K562 (cell line): Measurements from ENCODE around the gene AGPAT1. TPM values are rescaled to one million over a fixed set of nuclear protein-coding genes. Genes with fewer than 3 reads are reported as not detected.

Experiments
- CBX1 ChIP-seq: sonication (generic); IDR thresholded peaks from 2 replicates; pipeline ENCODE4 v1.6.1; 2016; ENCODE audit warnings: antibody characterized with exemption, low read depth, mild to moderate bottlenecking
- CTBP1 ChIP-seq: fragments of 450-650 bp; IDR thresholded peaks from 2 replicates; pipeline ENCODE4 v1.6.1; 2016; ENCODE audit warnings: borderline replicate concordance
- FOXP1 ChIP-seq: sonication (generic); formaldehyde crosslinking; IDR thresholded peaks from 2 replicates; pipeline ENCODE4 v1.8.0; 2022; ENCODE audit warnings: mild to moderate bottlenecking, missing genetic modification reagents
- MCM3 ChIP-seq: fragments of 450-650 bp; IDR thresholded peaks from 2 replicates; pipeline ENCODE4 v1.6.1; 2016
- NCOA4 ChIP-seq: fragments of 450-650 bp; IDR thresholded peaks from 2 replicates; pipeline ENCODE4 v1.6.1; 2018; ENCODE audit warnings: mild to moderate bottlenecking; ENCODE audit not compliant: partially characterized antibody
- POLR2G ChIP-seq: fragments of 200-400 bp; formaldehyde crosslinking; IDR thresholded peaks from 2 replicates; pipeline ENCODE4 v1.6.1; 2017; ENCODE audit warnings: low read depth, mild to moderate bottlenecking, antibody characterized with exemption, low read length, moderate library complexity
- PTBP1 ChIP-seq: fragments of 200-400 bp; formaldehyde crosslinking; IDR thresholded peaks from 2 replicates; pipeline ENCODE4 v1.6.1; 2017; ENCODE audit warnings: low read depth, low read length
- SMAD2 ChIP-seq: fragments of 150-350 bp; IDR thresholded peaks from 2 replicates; pipeline ENCODE4 v1.6.1; 2014; ENCODE audit warnings: low read depth, mild to moderate bottlenecking, low read length
- TEAD1 ChIP-seq, 2 experiments: fragments of 450-650 bp in 1 of 2; sonication (generic) in 1 of 2; formaldehyde crosslinking; IDR thresholded peaks; 2 replicates each; pipeline versions ENCODE4 v1.4.0 to v1.8.0; 2020 to 2022; ENCODE audit warnings: mild to moderate bottlenecking in 2 of 2, missing genetic modification reagents in 1 of 2
- TEAD2 ChIP-seq: fragments of 450-650 bp; IDR thresholded peaks from 2 replicates; pipeline ENCODE4 v1.6.1; 2016; ENCODE audit warnings: missing genetic modification characterization, control low read depth, missing compliant biosample characterization
- XRCC5 ChIP-seq: fragments of 200-400 bp; formaldehyde crosslinking; IDR thresholded peaks from 2 replicates; pipeline ENCODE4 v1.6.1; 2017; ENCODE audit warnings: low read depth, mild to moderate bottlenecking, low read length
- ZNF436 ChIP-seq: fragments of 250-450, 450-650 bp; sonication (Bioruptor Pico); formaldehyde crosslinking; IDR thresholded peaks from 2 replicates; pipeline ENCODE4 v1.7.0; 2020; ENCODE audit warnings: mild to moderate bottlenecking
- ZNF584 ChIP-seq: fragments of 200-800 bp; sonication (Bioruptor generic); IDR thresholded peaks from 2 replicates; pipeline ENCODE4 v1.6.1; 2016; ENCODE audit warnings: low read depth, mild to moderate bottlenecking, missing genetic modification characterization, missing compliant biosample characterization
- polyA plus RNA-seq, 8 experiments: library from polyadenylated mRNA; depleted of rRNA in 4 of 8; stranded (reverse) in 5 of 8; unstranded in 3 of 8; fragments of >200 nt; fragmentation: Nextera tagmentation in 2 of 8; fragmentation: Illumina TruSeq in 1 of 8; extraction: Ambion mirVana in 2 of 8; extraction: Trizol in 1 of 8; gene quantifications; 2 replicates each; pipeline versions ENCODE4 v1.2.1 to v1.2.3, GENCODE V29; 2011 to 2014; ENCODE audit warnings: inconsistent platforms in 1 of 8, missing spikeins in 1 of 8
- total RNA-seq, 7 experiments: library from RNA; depleted of rRNA in 6 of 7; stranded (reverse); fragments of >200 nt in 6 of 7; fragmentation: Illumina TruSeq in 2 of 7; extraction: Trizol in 2 of 7; gene quantifications; 2 replicates each; pipeline versions ENCODE4 v1.2.1 to v1.2.3, GENCODE V29; 2011 to 2021; ENCODE audit warnings: low replicate concordance in 1 of 7
- TF ChIP-seq, protein P1 (sequence below): sonication (generic); formaldehyde crosslinking; IDR thresholded peaks from 2 replicates; pipeline ENCODE4 v1.8.0; 2022; ENCODE audit warnings: mild to moderate bottlenecking, missing genetic modification reagents
- TF ChIP-seq, protein P2 (sequence below): sonication (generic); formaldehyde crosslinking; IDR thresholded peaks from 2 replicates; pipeline ENCODE4 v1.8.1; 2023; ENCODE audit warnings: mild to moderate bottlenecking, missing genetic modification reagents
- TF ChIP-seq, protein P3 (sequence below): sonication (generic); formaldehyde crosslinking; IDR thresholded peaks from 2 replicates; pipeline ENCODE4 v1.8.1; 2023; ENCODE audit warnings: mild to moderate bottlenecking, missing genetic modification reagents
- TF ChIP-seq, protein P4 (sequence below): fragments of 450-650 bp; IDR thresholded peaks from 2 replicates; pipeline ENCODE4 v1.7.1; 2018; ENCODE audit warnings: mild to moderate bottlenecking, low read depth; ENCODE audit not compliant: partially characterized antibody

The AGPAT1 gene
- total and polyA plus RNA-seq, 9 of the 15 experiments (the other 6 are each of a cell fraction or from before 2014, with no cell fraction given): 37.9 to 176 (median 69.4) TPM

DNA sequence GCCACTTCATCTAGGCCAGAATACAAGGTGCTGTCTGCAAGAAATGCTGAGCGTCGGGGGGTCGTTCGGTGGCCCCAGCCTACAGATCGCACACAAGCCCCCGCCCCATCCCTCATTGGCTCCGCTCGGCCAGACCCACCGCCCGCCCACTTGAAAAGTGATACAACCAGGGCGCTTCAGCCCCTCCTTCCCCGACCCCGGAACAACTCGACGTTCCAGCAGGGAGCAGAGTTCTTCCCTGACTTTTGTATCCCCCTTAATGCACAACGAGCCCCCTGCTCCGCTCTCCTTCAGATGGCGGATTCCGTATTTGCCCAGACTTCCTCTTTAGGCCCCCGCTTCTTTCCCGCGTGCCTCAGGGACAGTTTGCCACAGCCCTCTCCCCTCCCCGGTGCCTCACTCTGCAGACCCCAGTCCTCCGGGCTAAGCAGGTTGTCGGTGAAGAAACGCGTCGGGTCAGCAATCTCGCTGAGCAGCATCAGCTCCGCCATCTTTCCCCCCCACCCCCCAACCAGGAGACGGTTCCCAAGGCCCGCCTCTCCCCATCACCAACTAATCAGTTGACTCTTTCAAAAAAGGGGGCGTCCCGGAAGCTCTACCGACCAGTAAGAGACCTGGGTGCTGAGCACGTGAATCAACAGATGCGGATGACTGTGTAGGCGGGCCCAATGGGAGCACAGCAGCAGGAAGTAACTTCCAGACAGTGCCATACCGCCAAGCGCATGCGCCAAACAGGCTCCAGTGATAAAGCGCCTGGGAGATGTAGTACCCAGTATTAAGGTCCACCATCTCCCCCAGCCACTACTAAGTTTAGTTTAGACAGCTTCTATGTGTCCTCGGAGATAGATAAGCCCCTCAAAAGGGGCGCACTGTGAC is 47.9 kb downstream of the AGPAT1 start, which contains the start of gene ATF6B (continued):
- TF ChIP-seq, protein P1, sequence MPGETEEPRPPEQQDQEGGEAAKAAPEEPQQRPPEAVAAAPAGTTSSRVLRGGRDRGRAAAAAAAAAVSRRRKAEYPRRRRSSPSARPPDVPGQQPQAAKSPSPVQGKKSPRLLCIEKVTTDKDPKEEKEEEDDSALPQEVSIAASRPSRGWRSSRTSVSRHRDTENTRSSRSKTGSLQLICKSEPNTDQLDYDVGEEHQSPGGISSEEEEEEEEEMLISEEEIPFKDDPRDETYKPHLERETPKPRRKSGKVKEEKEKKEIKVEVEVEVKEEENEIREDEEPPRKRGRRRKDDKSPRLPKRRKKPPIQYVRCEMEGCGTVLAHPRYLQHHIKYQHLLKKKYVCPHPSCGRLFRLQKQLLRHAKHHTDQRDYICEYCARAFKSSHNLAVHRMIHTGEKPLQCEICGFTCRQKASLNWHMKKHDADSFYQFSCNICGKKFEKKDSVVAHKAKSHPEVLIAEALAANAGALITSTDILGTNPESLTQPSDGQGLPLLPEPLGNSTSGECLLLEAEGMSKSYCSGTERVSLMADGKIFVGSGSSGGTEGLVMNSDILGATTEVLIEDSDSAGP (CRISPR knock-in tag): no peak
- TF ChIP-seq ZNF584 (CRISPR knock-in tag) (no peak), XRCC5 (peak; percentile 53; the same call in 1 of the 2 replicates), CTBP1 (no peak), CBX1 (peak; percentile 59; the same call in 1 of the 2 replicates), SMAD2 (no peak), MCM3 (no peak), FOXP1 (CRISPR knock-in tag) (no peak), ZNF436 (CRISPR knock-in tag) (no peak), TEAD1 (CRISPR knock-in tag; IDR thresholded peaks at IDR 0.05) (0 out of 4 replicates have a peak, but pooled peaks of 1 of the 2 experiments have one; percentile 6), POLR2G (peak; percentile 81), PTBP1 (no peak), TEAD2 (tag) (no peak), NCOA4 (no peak)
- TF ChIP-seq, protein P2, sequence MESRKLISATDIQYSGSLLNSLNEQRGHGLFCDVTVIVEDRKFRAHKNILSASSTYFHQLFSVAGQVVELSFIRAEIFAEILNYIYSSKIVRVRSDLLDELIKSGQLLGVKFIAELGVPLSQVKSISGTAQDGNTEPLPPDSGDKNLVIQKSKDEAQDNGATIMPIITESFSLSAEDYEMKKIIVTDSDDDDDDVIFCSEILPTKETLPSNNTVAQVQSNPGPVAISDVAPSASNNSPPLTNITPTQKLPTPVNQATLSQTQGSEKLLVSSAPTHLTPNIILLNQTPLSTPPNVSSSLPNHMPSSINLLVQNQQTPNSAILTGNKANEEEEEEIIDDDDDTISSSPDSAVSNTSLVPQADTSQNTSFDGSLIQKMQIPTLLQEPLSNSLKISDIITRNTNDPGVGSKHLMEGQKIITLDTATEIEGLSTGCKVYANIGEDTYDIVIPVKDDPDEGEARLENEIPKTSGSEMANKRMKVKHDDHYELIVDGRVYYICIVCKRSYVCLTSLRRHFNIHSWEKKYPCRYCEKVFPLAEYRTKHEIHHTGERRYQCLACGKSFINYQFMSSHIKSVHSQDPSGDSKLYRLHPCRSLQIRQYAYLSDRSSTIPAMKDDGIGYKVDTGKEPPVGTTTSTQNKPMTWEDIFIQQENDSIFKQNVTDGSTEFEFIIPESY (CRISPR knock-in tag): no peak
- TF ChIP-seq, protein P3, sequence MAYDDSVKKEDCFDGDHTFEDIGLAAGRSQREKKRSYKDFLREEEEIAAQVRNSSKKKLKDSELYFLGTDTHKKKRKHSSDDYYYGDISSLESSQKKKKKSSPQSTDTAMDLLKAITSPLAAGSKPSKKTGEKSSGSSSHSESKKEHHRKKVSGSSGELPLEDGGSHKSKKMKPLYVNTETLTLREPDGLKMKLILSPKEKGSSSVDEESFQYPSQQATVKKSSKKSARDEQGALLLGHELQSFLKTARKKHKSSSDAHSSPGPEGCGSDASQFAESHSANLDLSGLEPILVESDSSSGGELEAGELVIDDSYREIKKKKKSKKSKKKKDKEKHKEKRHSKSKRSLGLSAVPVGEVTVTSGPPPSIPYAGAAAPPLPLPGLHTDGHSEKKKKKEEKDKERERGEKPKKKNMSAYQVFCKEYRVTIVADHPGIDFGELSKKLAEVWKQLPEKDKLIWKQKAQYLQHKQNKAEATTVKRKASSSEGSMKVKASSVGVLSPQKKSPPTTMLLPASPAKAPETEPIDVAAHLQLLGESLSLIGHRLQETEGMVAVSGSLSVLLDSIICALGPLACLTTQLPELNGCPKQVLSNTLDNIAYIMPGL: no peak
- TF ChIP-seq, protein P4, sequence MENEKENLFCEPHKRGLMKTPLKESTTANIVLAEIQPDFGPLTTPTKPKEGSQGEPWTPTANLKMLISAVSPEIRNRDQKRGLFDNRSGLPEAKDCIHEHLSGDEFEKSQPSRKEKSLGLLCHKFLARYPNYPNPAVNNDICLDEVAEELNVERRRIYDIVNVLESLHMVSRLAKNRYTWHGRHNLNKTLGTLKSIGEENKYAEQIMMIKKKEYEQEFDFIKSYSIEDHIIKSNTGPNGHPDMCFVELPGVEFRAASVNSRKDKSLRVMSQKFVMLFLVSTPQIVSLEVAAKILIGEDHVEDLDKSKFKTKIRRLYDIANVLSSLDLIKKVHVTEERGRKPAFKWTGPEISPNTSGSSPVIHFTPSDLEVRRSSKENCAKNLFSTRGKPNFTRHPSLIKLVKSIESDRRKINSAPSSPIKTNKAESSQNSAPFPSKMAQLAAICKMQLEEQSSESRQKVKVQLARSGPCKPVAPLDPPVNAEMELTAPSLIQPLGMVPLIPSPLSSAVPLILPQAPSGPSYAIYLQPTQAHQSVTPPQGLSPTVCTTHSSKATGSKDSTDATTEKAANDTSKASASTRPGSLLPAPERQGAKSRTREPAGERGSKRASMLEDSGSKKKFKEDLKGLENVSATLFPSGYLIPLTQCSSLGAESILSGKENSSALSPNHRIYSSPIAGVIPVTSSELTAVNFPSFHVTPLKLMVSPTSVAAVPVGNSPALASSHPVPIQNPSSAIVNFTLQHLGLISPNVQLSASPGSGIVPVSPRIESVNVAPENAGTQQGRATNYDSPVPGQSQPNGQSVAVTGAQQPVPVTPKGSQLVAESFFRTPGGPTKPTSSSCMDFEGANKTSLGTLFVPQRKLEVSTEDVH: peak; percentile 82
